ENCODE results near the gene WDR53. TPM values are rescaled to one million over a fixed set of nuclear protein-coding genes. Genes with fewer than 3 reads are reported as not detected.
A peak's percentile ranks its signal among the peaks of the same experiment; 100 is the strongest.

Gene WDR53
- total and polyA plus RNA-seq, 12 donors, result 5.8 to 14.7 (median 8.2) TPM

DNA sequence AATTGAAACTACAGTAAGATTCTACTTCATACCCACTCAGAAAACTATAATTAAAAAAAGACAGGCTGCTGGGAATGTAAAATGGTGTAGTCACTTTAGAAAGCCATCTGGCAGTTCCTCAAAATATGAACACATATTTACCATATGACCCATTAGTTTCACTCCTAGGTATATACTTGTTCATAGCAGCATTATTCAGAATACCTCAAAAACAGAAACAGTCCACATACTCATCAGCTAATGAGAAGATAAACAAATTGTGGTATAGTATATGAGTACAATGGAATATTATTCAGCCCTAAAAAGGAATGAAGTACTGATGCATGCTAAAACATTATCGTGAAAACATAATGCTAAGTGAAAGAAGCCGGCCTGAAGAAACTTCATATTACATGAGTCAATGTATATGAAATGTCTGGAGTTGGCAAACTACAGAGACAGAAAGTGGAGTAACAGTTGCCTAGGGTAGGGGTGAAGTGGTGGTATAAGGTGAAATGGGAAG lies 23.8 kb downstream of the WDR53 start:
- no peak overlapping the region for H3K27ac ChIP-seq
- TF ChIP-seq, protein P1, sequence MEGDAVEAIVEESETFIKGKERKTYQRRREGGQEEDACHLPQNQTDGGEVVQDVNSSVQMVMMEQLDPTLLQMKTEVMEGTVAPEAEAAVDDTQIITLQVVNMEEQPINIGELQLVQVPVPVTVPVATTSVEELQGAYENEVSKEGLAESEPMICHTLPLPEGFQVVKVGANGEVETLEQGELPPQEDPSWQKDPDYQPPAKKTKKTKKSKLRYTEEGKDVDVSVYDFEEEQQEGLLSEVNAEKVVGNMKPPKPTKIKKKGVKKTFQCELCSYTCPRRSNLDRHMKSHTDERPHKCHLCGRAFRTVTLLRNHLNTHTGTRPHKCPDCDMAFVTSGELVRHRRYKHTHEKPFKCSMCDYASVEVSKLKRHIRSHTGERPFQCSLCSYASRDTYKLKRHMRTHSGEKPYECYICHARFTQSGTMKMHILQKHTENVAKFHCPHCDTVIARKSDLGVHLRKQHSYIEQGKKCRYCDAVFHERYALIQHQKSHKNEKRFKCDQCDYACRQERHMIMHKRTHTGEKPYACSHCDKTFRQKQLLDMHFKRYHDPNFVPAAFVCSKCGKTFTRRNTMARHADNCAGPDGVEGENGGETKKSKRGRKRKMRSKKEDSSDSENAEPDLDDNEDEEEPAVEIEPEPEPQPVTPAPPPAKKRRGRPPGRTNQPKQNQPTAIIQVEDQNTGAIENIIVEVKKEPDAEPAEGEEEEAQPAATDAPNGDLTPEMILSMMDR (IDR thresholded peaks at IDR 0.05), result no peak
- intact Hi-C loops (cut with DNase I), result loop anchor here in 1 of 10 donors (10.0 kb wide), 1 partner anchor 420 kb away; the partner anchor contains the start of gene PIGZ
- H3K36me3 ChIP-seq, result no peaks in the 10 kb centered on the region
- H3K9me3 ChIP-seq, result peaks cover 0 to 7% (median 0%) of the 10 kb centered on the region in 11 donors
- H3K4me3 ChIP-seq, result no peak overlapping the region
- no peaks in the 10 kb centered on the region for H3K4me1 ChIP-seq
- peaks cover 0 to 4% (median 0%) of the 10 kb centered on the region in 7 donors for H3K27me3 ChIP-seq
- ATAC-seq (no peak), DNase-seq (no peak)
- WGBS, 2 donors, result 96% methylated on average over 2 of the region's 2 CpGs

DNA sequence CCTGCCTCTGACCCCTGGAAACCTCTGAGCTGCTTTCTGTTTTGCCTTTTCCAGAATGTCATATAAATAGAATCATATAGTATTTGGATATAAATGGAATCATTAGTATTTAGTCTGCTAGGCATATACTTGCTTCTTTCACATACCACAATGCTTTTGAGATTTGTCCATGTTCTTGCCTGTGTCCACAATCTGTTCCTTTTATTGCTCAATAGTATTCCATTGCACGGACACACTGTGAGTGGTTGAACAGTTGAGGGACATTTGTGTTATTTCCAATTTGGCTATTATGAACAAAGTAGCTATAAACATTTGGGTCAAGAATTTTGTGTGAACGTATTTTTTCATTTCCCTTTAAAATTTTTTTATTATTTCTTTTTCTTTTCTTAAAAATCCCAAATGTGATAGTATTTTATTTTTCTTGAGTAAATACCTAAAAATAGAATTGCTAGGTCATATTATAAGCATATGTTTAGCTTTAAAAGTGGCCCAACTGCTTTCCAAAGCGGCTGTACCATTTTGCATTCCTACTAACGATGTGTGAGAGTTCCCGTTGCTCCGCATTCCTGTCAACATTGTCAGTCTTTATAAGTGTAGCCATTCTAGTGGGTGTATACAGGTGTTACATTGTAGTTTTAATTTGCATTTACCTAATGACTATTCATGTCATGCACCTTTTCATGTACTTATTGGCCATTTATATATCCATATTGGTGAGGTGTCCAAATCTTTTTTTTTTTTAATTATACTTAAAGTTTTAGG lies 26.5 kb downstream of the WDR53 start:
- Histone ChIP-seq H3K4me1 (no peaks in the 10 kb centered on the region), H3K9me3 (no peaks in the 10 kb centered on the region), H3K4me3 (no peak overlapping the region), H3K36me3 (no peaks in the 10 kb centered on the region), H3K27me3 (peaks cover 0 to 4% (median 0%) of the 10 kb centered on the region in 7 donors), H3K27ac (no peak overlapping the region)
- TF ChIP-seq, protein P1 (IDR thresholded peaks at IDR 0.05), result no peak
- ATAC-seq (no peak), DNase-seq (no peak)
- 87 to 89% methylated on average over 6 of the region's 6 CpGs for WGBS, 2 donors
- intact Hi-C loops (cut with DNase I), result loop anchor here in 1 of 10 donors (10.0 kb wide), 1 partner anchor 423 kb away; the partner anchor contains the start of gene PIGZ

- 40 to 41% methylated on average over 18 of the region's 18 CpGs for WGBS, 2 donors
- intact Hi-C loops (cut with DNase I), result loop anchor here in 8 of 10 donors (5.0 to 10.0 kb wide), 4 partner anchors 137 to 537 kb away; no protein-coding TSS in a partner anchor
- DNase-seq, result no peak
Measured at GRCh38 chr3:196537319-196537984, 30.9 kb downstream of the WDR53 start.

GRCh38 chr3:196533260-196533681 lies 35.1 kb downstream of the WDR53 start:
- ATAC-seq (no peak), DNase-seq (no peak)
- no peak overlapping the region for H3K27ac ChIP-seq
- H3K4me1 ChIP-seq, result peaks cover 0 to 10% (median 3%) of the 10 kb centered on the region in 9 donors
- H3K4me3 ChIP-seq, result no peak overlapping the region
- peaks cover 0 to 10% (median 0%) of the 10 kb centered on the region in 7 donors for H3K27me3 ChIP-seq
- peaks cover 0 to 9% (median 0%) of the 10 kb centered on the region in 11 donors for H3K9me3 ChIP-seq
- intact Hi-C loops (cut with DNase I), result loop anchor here in 6 of 10 donors (10.0 kb wide), 3 partner anchors 142 to 542 kb away; no protein-coding TSS in a partner anchor
- 21 to 26% methylated on average over 14 of the region's 14 CpGs for whole genome bisulfite sequencing, 2 donors
- H3K36me3 ChIP-seq, result no peaks in the 10 kb centered on the region
- TF ChIP-seq, protein P1 (IDR thresholded peaks at IDR 0.05), result no peak

More at GRCh38 chr3:196537319-196537984, 30.9 kb downstream of the WDR53 start:
- no peaks in the 10 kb centered on the region for H3K4me1 ChIP-seq
- no peak for ATAC-seq
- H3K36me3 ChIP-seq, result no peaks in the 10 kb centered on the region
- no peak overlapping the region for H3K27ac ChIP-seq
- TF ChIP-seq, protein P1 (IDR thresholded peaks at IDR 0.05), result peak; percentile 43 to 74 (median 62)
- no peaks in the 10 kb centered on the region for H3K9me3 ChIP-seq
- H3K27me3 ChIP-seq, result peaks cover 0 to 9% (median 0%) of the 10 kb centered on the region in 7 donors
- no peak overlapping the region for H3K4me3 ChIP-seq

All from heart right ventricle (tissue), 16 donors.